Fibroblast of skin of right biceps (primary cell): Measurements from ENCODE around the gene GOLPH3.
"Not testable (repeated sequence)": the region's sequence is repeated elsewhere in the genome, so short reads cannot be mapped to it uniquely, and the experiment has no call there.

ENCODE experiments used
- DNase-seq: peaks from one replicate; pipeline ENCODE4 v3.0.0-alpha.2; 2013

The GOLPH3 gene

GRCh38 chr5:32096891-32097595, 77.1 kb downstream of the GOLPH3 start:
- peak; percentile 51 for DNase-seq

DNA sequence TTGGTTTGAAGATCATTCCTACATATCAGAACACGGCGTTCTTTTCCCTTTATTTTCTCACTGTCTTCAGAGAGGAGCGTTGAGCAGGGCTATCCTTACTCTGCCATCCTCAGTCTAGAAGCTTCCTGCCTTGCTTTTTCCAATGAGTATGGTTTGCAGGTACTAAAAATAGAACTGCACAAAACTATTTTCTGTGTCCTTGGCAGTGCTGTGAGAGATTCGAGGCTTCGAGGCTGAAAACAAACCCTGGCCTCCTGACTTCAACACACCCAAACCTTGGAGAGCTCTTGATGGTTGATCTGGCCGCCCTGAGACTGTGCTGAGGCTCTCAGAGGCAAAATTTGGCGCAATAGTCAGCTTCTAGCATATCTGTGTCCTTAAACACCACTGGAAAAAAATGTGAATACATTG, 78.9 kb downstream of the GOLPH3 start:
- DNase-seq: peak; percentile 41

DNA sequence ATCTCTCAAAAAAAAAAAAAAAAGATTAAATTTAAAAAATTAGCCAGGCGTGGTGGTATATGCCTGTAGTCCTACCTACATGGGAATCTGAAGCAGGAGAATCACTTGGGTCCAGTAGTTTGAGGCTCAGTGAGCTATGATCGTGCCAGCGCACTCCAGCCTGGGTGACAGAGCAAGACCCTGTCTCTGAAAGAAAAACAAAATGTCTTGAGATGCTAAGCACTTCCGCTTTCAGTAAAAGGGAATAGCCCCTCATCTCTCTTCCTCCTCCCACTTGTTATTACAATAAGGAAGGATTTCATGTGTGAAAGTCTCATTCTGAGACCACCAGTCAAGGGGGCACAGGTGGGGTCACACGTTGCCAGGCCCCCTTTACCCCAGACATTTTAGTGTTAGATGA, 79.4 kb downstream of the GOLPH3 start:
- no peak for DNase-seq

- peak; percentile 74 for DNase-seq
These were observed 80.9 kb downstream of the GOLPH3 start for GRCh38 chr5:32092938-32093812.

DNA sequence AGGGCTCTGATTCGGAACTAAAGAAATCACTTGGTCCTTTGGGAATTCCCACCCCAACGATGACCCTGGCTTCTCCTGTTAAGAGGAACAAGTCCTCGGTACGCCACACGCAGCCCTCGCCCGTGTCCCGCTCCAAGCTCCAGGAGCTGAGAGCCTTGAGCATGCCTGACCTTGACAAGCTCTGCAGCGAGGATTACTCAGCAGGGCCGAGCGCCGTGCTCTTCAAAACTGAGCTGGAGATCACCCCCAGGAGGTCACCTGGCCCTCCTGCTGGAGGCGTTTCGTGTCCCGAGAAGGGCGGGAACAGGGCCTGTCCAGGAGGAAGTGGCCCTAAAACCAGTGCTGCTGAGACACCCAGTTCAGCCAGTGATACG, 83.4 kb downstream of the GOLPH3 start:
- no peak for DNase-seq

DNA sequence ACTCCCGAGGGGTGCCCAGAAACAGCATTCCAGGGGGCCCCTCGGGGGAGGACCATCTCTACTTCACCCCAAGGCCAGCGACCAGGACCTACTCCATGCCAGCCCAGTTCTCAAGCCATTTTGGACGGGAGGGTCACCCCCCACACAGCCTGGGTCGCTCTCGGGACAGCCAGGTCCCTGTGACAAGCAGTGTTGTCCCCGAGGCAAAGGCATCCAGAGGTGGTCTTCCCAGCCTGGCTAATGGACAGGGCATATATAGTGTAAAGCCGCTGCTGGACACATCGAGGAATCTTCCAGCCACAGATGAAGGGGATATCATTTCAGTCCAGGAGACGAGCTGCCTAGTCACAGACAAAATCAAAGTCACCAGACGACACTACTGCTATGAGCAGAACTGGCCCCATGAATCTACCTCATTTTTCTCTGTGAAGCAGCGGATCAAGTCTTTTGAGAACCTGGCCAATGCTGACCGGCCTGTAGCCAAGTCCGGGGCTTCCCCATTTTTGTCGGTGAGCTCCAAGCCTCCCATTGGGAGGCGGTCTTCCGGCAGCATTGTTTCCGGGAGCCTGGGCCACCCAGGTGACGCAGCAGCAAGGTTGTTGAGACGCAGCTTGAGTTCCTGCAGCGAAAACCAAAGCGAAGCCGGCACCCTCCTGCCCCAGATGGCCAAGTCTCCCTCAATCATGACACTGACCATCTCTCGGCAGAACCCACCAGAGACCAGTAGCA, 83.9 kb downstream of the GOLPH3 start:
- DNase-seq: no peak

DNA sequence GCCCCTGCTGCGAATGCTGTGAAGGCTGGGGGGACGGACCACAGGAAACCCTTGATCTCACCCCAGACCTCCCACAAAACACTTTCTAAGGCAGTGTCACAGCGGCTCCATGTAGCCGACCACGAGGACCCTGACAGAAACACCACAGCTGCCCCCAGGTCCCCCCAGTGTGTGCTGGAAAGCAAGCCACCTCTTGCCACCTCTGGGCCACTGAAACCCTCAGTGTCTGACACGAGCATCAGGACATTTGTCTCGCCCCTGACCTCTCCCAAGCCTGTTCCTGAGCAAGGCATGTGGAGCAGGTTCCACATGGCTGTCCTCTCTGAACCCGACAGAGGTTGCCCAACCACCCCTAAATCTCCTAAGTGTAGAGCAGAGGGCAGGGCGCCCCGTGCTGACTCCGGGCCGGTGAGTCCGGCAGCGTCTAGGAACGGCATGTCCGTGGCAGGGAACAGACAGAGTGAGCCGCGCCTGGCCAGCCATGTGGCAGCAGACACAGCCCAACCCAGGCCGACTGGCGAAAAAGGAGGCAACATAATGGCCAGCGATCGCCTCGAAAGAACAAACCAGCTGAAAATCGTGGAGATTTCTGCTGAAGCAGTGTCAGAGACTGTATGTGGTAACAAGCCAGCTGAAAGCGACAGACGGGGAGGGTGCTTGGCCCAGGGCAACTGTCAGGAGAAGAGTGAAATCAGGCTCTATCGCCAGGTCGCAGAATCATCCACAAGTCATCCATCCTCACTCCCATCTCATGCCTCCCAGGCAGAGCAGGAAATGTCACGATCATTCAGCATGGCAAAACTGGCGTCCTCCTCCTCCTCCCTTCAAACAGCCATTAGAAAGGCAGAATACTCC, 84.7 kb downstream of the GOLPH3 start:
- no peak for DNase-seq

- no peak for DNase-seq
These were observed 85.9 kb downstream of the GOLPH3 start for GRCh38 chr5:32088214-32088613.

DNA sequence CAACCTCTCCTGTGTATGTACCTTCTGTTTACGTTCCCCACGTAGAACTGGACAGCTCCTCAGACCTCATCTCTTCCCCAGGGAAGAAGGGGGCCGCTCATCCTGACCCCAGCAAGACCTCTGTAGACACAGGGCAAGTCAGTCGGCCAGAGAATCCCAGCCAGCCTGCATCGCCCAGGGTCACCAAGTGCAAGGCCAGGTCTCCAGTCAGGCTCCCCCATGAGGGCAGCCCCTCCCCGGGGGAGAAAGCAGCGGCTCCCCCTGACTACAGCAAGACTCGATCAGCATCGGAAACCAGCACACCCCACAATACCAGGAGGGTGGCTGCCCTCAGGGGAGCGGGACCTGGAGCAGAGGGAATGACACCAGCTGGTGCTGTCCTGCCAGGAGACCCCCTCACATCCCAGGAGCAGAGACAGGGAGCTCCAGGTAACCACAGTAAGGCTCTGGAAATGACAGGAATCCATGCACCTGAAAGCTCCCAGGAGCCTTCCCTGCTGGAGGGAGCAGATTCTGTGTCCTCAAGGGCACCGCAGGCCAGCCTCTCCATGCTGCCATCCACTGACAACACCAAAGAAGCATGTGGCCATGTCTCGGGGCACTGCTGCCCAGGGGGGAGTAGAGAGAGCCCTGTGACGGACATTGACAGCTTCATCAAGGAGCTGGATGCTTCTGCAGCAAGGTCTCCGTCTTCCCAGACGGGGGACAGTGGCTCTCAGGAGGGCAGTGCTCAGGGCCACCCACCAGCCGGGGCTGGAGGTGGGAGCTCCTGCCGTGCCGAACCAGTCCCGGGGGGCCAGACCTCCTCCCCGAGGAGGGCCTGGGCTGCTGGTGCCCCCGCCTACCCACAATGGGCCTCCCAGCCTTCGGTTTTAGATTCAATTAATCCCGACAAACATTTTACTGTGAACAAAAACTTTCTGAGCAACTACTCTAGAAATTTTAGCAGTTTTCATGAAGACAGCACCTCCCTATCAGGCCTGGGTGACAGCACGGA, 86.7 kb downstream of the GOLPH3 start:
- DNase-seq: no peak

GRCh38 chr5:32083981-32084430, 90.1 kb downstream of the GOLPH3 start:
- DNase-seq: no peak

- no peak for DNase-seq
These were observed 91.4 kb downstream of the GOLPH3 start for GRCh38 chr5:32082701-32083100.

DNA sequence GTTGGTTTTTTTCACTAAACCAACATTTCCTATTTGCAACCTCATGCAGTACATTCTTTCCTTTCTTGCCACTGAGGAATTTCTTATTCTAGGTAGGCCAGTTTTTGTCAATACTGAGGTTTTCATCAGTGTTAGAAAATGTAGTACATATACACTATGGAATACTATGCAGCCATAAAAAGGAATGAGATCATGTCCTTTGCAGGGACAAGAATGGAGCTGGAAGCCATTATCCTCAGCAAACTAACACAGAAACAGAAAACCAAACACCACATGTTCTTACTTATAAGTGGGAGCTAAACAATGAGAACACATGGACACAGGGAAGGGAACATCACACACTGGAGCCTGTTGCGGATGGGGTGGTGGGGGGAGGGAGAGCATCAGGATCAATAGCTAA, 93.6 kb downstream of the GOLPH3 start:
- not testable (repeated sequence) for DNase-seq

DNA sequence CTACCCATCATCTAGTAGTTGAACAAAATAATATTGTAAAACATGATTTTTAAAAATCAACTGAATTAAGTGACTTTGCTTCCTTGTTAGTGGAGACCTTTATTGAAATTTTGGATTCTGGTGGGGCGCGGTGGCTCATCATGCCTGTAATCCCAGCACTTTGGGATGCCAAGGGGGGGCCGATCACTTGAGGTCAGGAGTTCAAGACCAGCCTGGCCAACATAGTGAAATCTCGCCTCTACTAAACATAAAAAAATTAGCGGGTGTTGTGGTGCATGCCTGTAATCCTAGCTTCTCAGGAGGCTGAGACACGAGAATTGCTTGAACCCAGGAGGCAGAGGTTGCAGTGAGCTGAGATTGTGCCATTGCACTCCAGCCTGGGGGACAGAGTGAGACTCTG, 95.3 kb downstream of the GOLPH3 start:
- not testable (repeated sequence) for DNase-seq

DNA sequence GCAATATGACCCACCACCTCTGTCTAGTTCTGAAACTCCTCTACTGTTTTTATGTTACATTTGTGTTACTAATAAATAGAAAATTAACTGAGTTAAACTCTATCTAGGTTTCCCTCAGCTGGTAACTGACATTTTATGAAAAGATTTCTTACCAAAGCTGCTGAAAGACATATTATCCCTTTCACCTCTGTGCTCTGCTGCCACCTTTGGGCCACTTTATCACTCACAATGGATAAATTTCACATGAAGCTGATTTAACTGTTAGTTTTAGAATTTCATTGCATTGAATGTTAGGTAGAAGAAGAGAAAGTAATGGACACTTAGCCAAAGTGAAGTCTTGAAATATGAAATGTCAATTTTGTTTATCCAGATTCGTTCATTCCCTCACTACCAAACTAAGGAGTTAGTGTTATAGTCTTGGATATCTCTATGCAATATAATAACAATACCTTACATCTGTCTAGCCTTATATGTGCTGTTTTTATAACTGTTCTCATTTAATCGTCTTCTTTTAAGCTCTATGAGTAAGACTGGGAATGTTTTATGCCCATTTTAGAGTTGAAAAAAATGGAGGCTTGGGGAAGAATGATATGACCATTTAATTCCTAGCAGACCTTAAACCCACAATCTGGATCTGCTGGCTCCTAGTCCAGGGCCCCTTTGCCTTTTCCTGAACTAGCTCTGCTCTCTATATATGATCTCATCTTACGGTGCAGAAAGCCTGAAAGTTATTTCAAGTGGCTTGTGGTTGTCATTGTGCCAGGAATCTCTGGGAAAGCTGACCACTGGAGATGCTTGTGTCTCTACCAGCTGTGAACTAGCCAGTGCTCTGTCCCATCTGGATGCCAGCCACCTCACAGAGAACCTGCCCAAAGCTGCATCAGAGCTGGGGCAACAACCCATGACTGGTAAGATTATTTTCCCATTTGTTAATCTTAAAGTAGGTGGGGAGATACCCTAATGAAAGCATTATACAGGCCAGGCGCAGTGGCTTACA, 97.1 kb downstream of the GOLPH3 start:
- DNase-seq: peak; percentile 58
